HepG2 (cell line): ENCODE measurements around the gene BMPR1B. TPM values are rescaled to one million over a fixed set of nuclear protein-coding genes. Genes with fewer than 3 reads are reported as not detected.

Source experiments
- ATAC-seq: fragments of 200-7000 bp; cut with Tn5 transposase; 3 replicates; pipeline ENCODE4 v1.9.1; 2020; ENCODE audit warnings: mild to moderate bottlenecking, moderate library complexity
- BruUV-seq: library from RNA; stranded (reverse); fragments of 400-500 nt; replicated peaks from 2 replicates; lab custom pipeline; 2021; lab: Mats Ljungman, UMichigan
- CTCF ChIA-PET: fragments of 300-600 bp; formaldehyde crosslinking; extraction: SDS; loops from one replicate; lab custom pipeline; 2021; ENCODE audit warnings: low total read pairs, inconsistent platforms, low intra/inter-chr PET ratio; lab: Yijun Ruan, JAX
- POLR2A ChIA-PET: fragments of 350-600 bp; sonication (Branson Sonifier 250); formaldehyde crosslinking; loops from one replicate; lab custom pipeline; 2020; ENCODE audit warnings: antibody characterized with exemption, inconsistent platforms; lab: Yijun Ruan, JAX
- DNase-seq: peaks from one replicate; pipeline ENCODE4 v3.0.0-alpha.2; 2015; ENCODE audit warnings: low spot score
- FAIRE-seq: peaks from 3 replicates; lab custom pipeline; 2011; peaks lifted over from hg19 to GRCh38; lab: Jason Lieb, UNC
- H2AFZ ChIP-seq: one replicate; pipeline ENCODE4 v1.6.1; 2011; ENCODE audit warnings: low read length, inconsistent platforms
- H3K27ac ChIP-seq: fragments of 300-600 bp; 3 replicates; pipeline ENCODE4 v1.8.0; 2011; ENCODE audit warnings: mixed run types, mild to moderate bottlenecking, mixed read lengths, low read length, inconsistent platforms; ENCODE audit not compliant: insufficient read depth; ENCODE audit errors: extremely low read length
- H3K27me3 ChIP-seq, 2 experiments: fragments of 200-600 bp in 1 of 2; 2 replicates in 1 of 2; 3 replicates in 1 of 2; pipeline versions ENCODE4 v1.6.0 to v1.8.0; 2011; ENCODE audit warnings: low read length in 2 of 2, mild to moderate bottlenecking in 2 of 2, moderate library complexity in 2 of 2, inconsistent platforms in 1 of 2; ENCODE audit not compliant: insufficient read depth in 2 of 2, control insufficient read depth in 1 of 2
- H3K36me3 ChIP-seq, 2 experiments: fragments of 200-600 bp in 1 of 2; replicated peaks in 1 of 2; 2 replicates in 1 of 2; 3 replicates in 1 of 2; pipeline versions ENCODE4 v1.5.1 to v1.8.0; 2011; ENCODE audit warnings: low read length in 2 of 2, inconsistent platforms in 1 of 2; ENCODE audit not compliant: insufficient read depth in 2 of 2, control insufficient read depth in 1 of 2
- H3K4me1 ChIP-seq: 2 replicates; pipeline ENCODE4 v1.5.1; 2012; ENCODE audit warnings: low read length, inconsistent platforms; ENCODE audit not compliant: insufficient read depth
- H3K4me2 ChIP-seq: 2 replicates; pipeline ENCODE4 v1.6.0; 2011; ENCODE audit warnings: low read depth, low read length, inconsistent platforms
- H3K4me3 ChIP-seq, 3 experiments: fragments of 200-600 bp in 1 of 3; sonication (generic), shearing (Covaris generic) in 1 of 3; replicated peaks in 1 of 3; 2 replicates each; pipeline ENCODE4 v1.5.1; 2011 to 2016; ENCODE audit warnings: low read length in 3 of 3, inconsistent platforms in 2 of 3, low read depth in 2 of 3, mild to moderate bottlenecking in 2 of 3, control low read depth in 1 of 3, mixed read lengths in 1 of 3; ENCODE audit not compliant: insufficient read depth in 1 of 3
- H3K79me2 ChIP-seq: one replicate; pipeline ENCODE4 v1.6.1; 2011; ENCODE audit warnings: low read length, inconsistent platforms; ENCODE audit not compliant: insufficient read depth
- H3K9ac ChIP-seq: 2 replicates; pipeline ENCODE4 v1.6.0; 2011; ENCODE audit warnings: mild to moderate bottlenecking, low read depth, low read length, inconsistent platforms; ENCODE audit not compliant: insufficient read depth
- H3K9me3 ChIP-seq: 2 replicates; pipeline ENCODE4 v1.5.1; 2012; ENCODE audit warnings: mild to moderate bottlenecking, low read length
- H4K20me1 ChIP-seq: 2 replicates; pipeline ENCODE4 v1.6.0; 2011; ENCODE audit warnings: inconsistent platforms, mild to moderate bottlenecking, low read length, moderate library complexity; ENCODE audit not compliant: insufficient read depth
- GMEB2 ChIP-seq: IDR thresholded peaks from 2 replicates; pipeline ENCODE4 v1.6.1; 2016; ENCODE audit warnings: missing biosample characterization, missing genetic modification reagents, low read depth
- GZF1 ChIP-seq: sonication (generic); formaldehyde crosslinking; IDR thresholded peaks from 2 replicates; pipeline ENCODE4 v1.5.1; 2020; ENCODE audit warnings: mild to moderate bottlenecking, missing genetic modification reagents
- HOXA5 ChIP-seq: sonication (generic); formaldehyde crosslinking; IDR thresholded peaks from 2 replicates; pipeline ENCODE4 v1.4.0; 2020; ENCODE audit warnings: missing genetic modification reagents
- MXD1 ChIP-seq: sonication (generic); formaldehyde crosslinking; IDR thresholded peaks from 2 replicates; pipeline ENCODE4 v1.4.0; 2020; ENCODE audit warnings: mild to moderate bottlenecking, missing genetic modification reagents
- RNF2 ChIP-seq: fragments of 450-650 bp; conservative IDR thresholded peaks from 2 replicates; pipeline ENCODE4 v1.6.1; 2016; ENCODE audit warnings: low read depth
- SP140L ChIP-seq: sonication (generic); formaldehyde crosslinking; IDR thresholded peaks from 2 replicates; pipeline ENCODE4 v1.4.0; 2020; ENCODE audit warnings: missing genetic modification reagents, borderline replicate concordance
- ZNF709 ChIP-seq: sonication (generic); formaldehyde crosslinking; IDR thresholded peaks from 2 replicates; pipeline ENCODE4 v1.5.0; 2020; ENCODE audit warnings: mild to moderate bottlenecking, missing genetic modification reagents
- WGBS: methylation state at CpG from one replicate; pipeline ENCODE4 v1.1.6; 2017; ENCODE audit warnings: low lambda C conversion rate; 5-methylcytosine and 5-hydroxymethylcytosine counted together
- in situ Hi-C: cut with HindIII; loops from 2 replicates; pipeline ENCODE4 v1.10.0; 2017; ENCODE audit warnings: low pct_unique_long_range_greater_than_20kb; ENCODE audit not compliant: extremely low pct_ligation_motif_present
- intact Hi-C: fragments of 100-400 bp; cut with micrococcal nuclease; formaldehyde crosslinking; loops from one replicate; pipeline ENCODE4 v1.10.0; 2022; ENCODE audit not compliant: unreplicated experiment
- polyA plus RNA-seq, 8 experiments: library from polyadenylated mRNA; depleted of rRNA in 3 of 8; stranded (reverse) in 7 of 8; unstranded in 1 of 8; fragments of >200 nt; fragmentation: Illumina TruSeq in 4 of 8; extraction: Trizol in 4 of 8; gene quantifications; 2 replicates each; pipeline versions ENCODE4 v1.2.1 to v1.2.3, GENCODE V29; 2011 to 2016; ENCODE audit warnings: low read depth in 4 of 8, missing spikeins in 1 of 8, mixed read lengths in 1 of 8; ENCODE audit not compliant: insufficient read depth in 1 of 8
- total RNA-seq, 5 experiments: library from RNA; depleted of rRNA; stranded (reverse); fragments of >200 nt; fragmentation: Illumina TruSeq; extraction: Trizol; gene quantifications; 2 replicates each; pipeline ENCODE4 v1.2.3, GENCODE V29; 2016; ENCODE audit warnings: low read depth in 1 of 5

Gene BMPR1B
- total and polyA plus RNA-seq, 2 of the 13 experiments (the other 11 are each of a cell fraction or from before 2014, with no cell fraction given) = 0.07 TPM; not detected in 1

- CTCF ChIA-PET = no interaction called here
Observed at GRCh38 chr4:94722748-94723147, 35.0 kb upstream of the BMPR1B start.

More at GRCh38 chr4:94722748-94723147, 35.0 kb upstream of the BMPR1B start:
- in situ Hi-C loops (no loop called here), intact Hi-C loops (loop anchor here (5.0 kb wide), 1 partner anchor 1965 kb away; no protein-coding TSS in a partner anchor)
- peaks cover 9% of the 10 kb centered on the region; the same call in 1 of the 2 replicates for H3K4me1 ChIP-seq
- no peaks in the 10 kb centered on the region for H3K27me3 ChIP-seq
- H3K9ac ChIP-seq = no peak overlapping the region
- TF ChIP-seq ZNF709 = no peak
- no peak for TF ChIP-seq GZF1 (CRISPR knock-in tag)
- TF ChIP-seq GMEB2 (CRISPR knock-in tag) = no peak
- TF ChIP-seq SP140L (CRISPR knock-in tag) = no peak
- no peak for TF ChIP-seq MXD1 (CRISPR knock-in tag)
- no peak for TF ChIP-seq RNF2
- no peak for TF ChIP-seq HOXA5
- H3K36me3 ChIP-seq = no peaks in the 10 kb centered on the region
- FAIRE-seq = no peak
- no peak overlapping the region for H2AFZ ChIP-seq
- 51% methylated on average over 2 of the region's 2 CpGs for WGBS
- BruUV-seq = no TSS peak
- no peaks in the 10 kb centered on the region for H3K79me2 ChIP-seq
- no peak overlapping the region for H3K4me3 ChIP-seq
- H3K27ac ChIP-seq = no peak overlapping the region
- DNase-seq = no peak
- H3K4me2 ChIP-seq = no peak overlapping the region
- POLR2A ChIA-PET = no interaction called here
- no peak for ATAC-seq
- no peaks in the 10 kb centered on the region for H4K20me1 ChIP-seq
- H3K9me3 ChIP-seq = no peaks in the 10 kb centered on the region
